H7 (cell line): ENCODE results near the gene TNFRSF18. TPM values are rescaled to one million over a fixed set of nuclear protein-coding genes. Genes with fewer than 3 reads are reported as not detected.
A peak's percentile ranks its signal among the peaks of the same experiment; 100 is the strongest.

Experiments used
- DNase-seq: peaks from one replicate; pipeline ENCODE4 v3.0.0; 2012
- H3K27me3 ChIP-seq: 2 replicates; pipeline ENCODE4 v1.6.0; 2011; ENCODE audit warnings: mild to moderate bottlenecking, low read length; ENCODE audit not compliant: control insufficient read depth, insufficient read depth
- H3K36me3 ChIP-seq: replicated peaks from 2 replicates; pipeline ENCODE4 v1.5.1; 2011; ENCODE audit warnings: low read length; ENCODE audit not compliant: control insufficient read depth, insufficient read depth
- H3K4me3 ChIP-seq: 2 replicates; pipeline ENCODE4 v1.5.1; 2011; ENCODE audit warnings: low read depth, mild to moderate bottlenecking, control low read depth, low read length, moderate library complexity; ENCODE audit not compliant: insufficient read depth
- total RNA-seq: library from RNA; depleted of rRNA; stranded (reverse); fragments of >200 nt; shearing (Covaris generic); gene quantifications from 2 replicates; pipeline ENCODE4 v1.2.3, GENCODE V29; 2014

The TNFRSF18 gene
- total RNA-seq, 1 experiment from 2014 or later, result not detected

GRCh38 chr1:1236176-1236763 lies 29.9 kb upstream of the TNFRSF18 start:
- no peaks in the 10 kb centered on the region for H3K36me3 ChIP-seq
- peak; percentile 63 for DNase-seq
- no peaks in the 10 kb centered on the region for H3K27me3 ChIP-seq
- H3K4me3 ChIP-seq, result no peak overlapping the region

GRCh38 chr1:1235016-1235744 lies 28.8 kb upstream of the TNFRSF18 start:
- no peaks in the 10 kb centered on the region for H3K36me3 ChIP-seq
- H3K4me3 ChIP-seq, result no peak overlapping the region
- DNase-seq, result no peak
- H3K27me3 ChIP-seq, result no peaks in the 10 kb centered on the region

GRCh38 chr1:1234180-1234808 lies 27.9 kb upstream of the TNFRSF18 start:
- H3K36me3 ChIP-seq, result no peaks in the 10 kb centered on the region
- no peak for DNase-seq
- no peaks in the 10 kb centered on the region for H3K27me3 ChIP-seq
- H3K4me3 ChIP-seq, result no peak overlapping the region

GRCh38 chr1:1233567-1233892 lies 27.1 kb upstream of the TNFRSF18 start:
- Histone ChIP-seq H3K27me3 (no peaks in the 10 kb centered on the region), H3K36me3 (no peaks in the 10 kb centered on the region; the same call in 1 of the 2 replicates), H3K4me3 (no peak overlapping the region)
- DNase-seq, result no peak

GRCh38 chr1:1232796-1233566 lies 26.6 kb upstream of the TNFRSF18 start:
- peak; percentile 68 for DNase-seq
- Histone ChIP-seq H3K36me3 (no peaks in the 10 kb centered on the region; the same call in none of the 2 replicates), H3K27me3 (no peaks in the 10 kb centered on the region), H3K4me3 (peak overlapping the region; percentile 23)

GRCh38 chr1:1232208-1232795 lies 25.9 kb upstream of the TNFRSF18 start, which contains the start of gene B3GALT6:
B3GALT6 (plus strand) TSS chr1:1232237; CDS start chr1:1232279, 42 bp downstream.
- DNase-seq, result no peak
- H3K36me3 ChIP-seq, result no peaks in the 10 kb centered on the region; the same call in none of the 2 replicates
- peak within 1 kb of the TSS; percentile 91 for H3K4me3 ChIP-seq
- no peaks in the 10 kb centered on the region for H3K27me3 ChIP-seq

GRCh38 chr1:1231400-1232207 lies 25.2 kb upstream of the TNFRSF18 start, which contains the start of gene SDF4:
SDF4 (minus strand) TSS chr1:1232001; CDS start chr1:1228772, 3,229 bp downstream.
- Histone ChIP-seq H3K27me3 (no peaks in the 10 kb centered on the region), H3K36me3 (no peaks in the 10 kb centered on the region; the same call in none of the 2 replicates), H3K4me3 (peak within 1 kb of the TSS; percentile 91)
- peak; percentile 100 for DNase-seq

- Histone ChIP-seq H3K36me3 (peaks cover under 1% of the 10 kb centered on the region), H3K4me3 (peak overlapping the region; percentile 91), H3K27me3 (no peaks in the 10 kb centered on the region)
- DNase-seq, result no peak
These were observed 24.4 kb upstream of the TNFRSF18 start for GRCh38 chr1:1230656-1231399.

GRCh38 chr1:1229770-1230169 lies 23.4 kb upstream of the TNFRSF18 start:
- peaks cover 1% of the 10 kb centered on the region for H3K36me3 ChIP-seq
- no peak for DNase-seq
- no peak overlapping the region for H3K4me3 ChIP-seq
- no peaks in the 10 kb centered on the region for H3K27me3 ChIP-seq

GRCh38 chr1:1228596-1229321 lies 22.4 kb upstream of the TNFRSF18 start:
- DNase-seq, result no peak
- Histone ChIP-seq H3K27me3 (no peaks in the 10 kb centered on the region), H3K36me3 (peaks cover 1% of the 10 kb centered on the region), H3K4me3 (no peak overlapping the region)

GRCh38 chr1:1228187-1228586 lies 21.8 kb upstream of the TNFRSF18 start:
- DNase-seq, result no peak
- Histone ChIP-seq H3K27me3 (no peaks in the 10 kb centered on the region), H3K4me3 (no peak overlapping the region), H3K36me3 (peaks cover 2% of the 10 kb centered on the region)

- Histone ChIP-seq H3K27me3 (no peaks in the 10 kb centered on the region), H3K36me3 (peaks cover 9% of the 10 kb centered on the region), H3K4me3 (no peak overlapping the region)
- no peak for DNase-seq
These were observed 21.0 kb upstream of the TNFRSF18 start for GRCh38 chr1:1227386-1227785.
